NCI-H460 (cell line): ENCODE results near the gene THBS2. TPM values are rescaled to one million over a fixed set of nuclear protein-coding genes. Genes with fewer than 3 reads are reported as not detected.

Experiments
- DNase-seq: peaks from one replicate; pipeline ENCODE4 v3.0.0-alpha.2; 2016; ENCODE audit warnings: low read depth; ENCODE audit errors: extremely low read depth
- total RNA-seq: library from RNA; depleted of rRNA; stranded (reverse); fragments of >200 nt; shearing (Covaris generic); gene quantifications from 2 replicates; pipeline ENCODE4 v1.2.3, GENCODE V29; 2014

The THBS2 gene
- total RNA-seq, 1 experiment from 2014 or later: not detected

- DNase-seq: no peak
Measured at GRCh38 chr6:169251371-169251802, 2.3 kb downstream of the THBS2 start.

GRCh38 chr6:169250660-169251059 lies 3.0 kb downstream of the THBS2 start:
- no peak for DNase-seq

- no peak for DNase-seq
Measured at GRCh38 chr6:169249057-169249456, 4.6 kb downstream of the THBS2 start.

GRCh38 chr6:169248521-169248971 lies 5.1 kb downstream of the THBS2 start:
- DNase-seq: no peak

- no peak for DNase-seq
Measured at GRCh38 chr6:169247991-169248390, 5.7 kb downstream of the THBS2 start.

- DNase-seq: no peak
Measured at GRCh38 chr6:169247419-169247818, 6.2 kb downstream of the THBS2 start.

GRCh38 chr6:169246445-169246844 lies 7.2 kb downstream of the THBS2 start:
- DNase-seq: no peak

GRCh38 chr6:169244684-169245383 lies 8.8 kb downstream of the THBS2 start:
- DNase-seq: no peak

GRCh38 chr6:169243661-169244060 lies 10.0 kb downstream of the THBS2 start:
- DNase-seq: no peak

- DNase-seq: no peak
Measured at GRCh38 chr6:169243186-169243585, 10.5 kb downstream of the THBS2 start.

GRCh38 chr6:169241688-169242350 lies 11.8 kb downstream of the THBS2 start:
- no peak for DNase-seq

- DNase-seq: no peak
Measured at GRCh38 chr6:169240591-169241390, 12.9 kb downstream of the THBS2 start.

GRCh38 chr6:169240125-169240524 lies 13.5 kb downstream of the THBS2 start:
- no peak for DNase-seq

GRCh38 chr6:169239181-169239580 lies 14.5 kb downstream of the THBS2 start:
- DNase-seq: no peak

- DNase-seq: no peak
Measured at GRCh38 chr6:169238766-169239165, 14.9 kb downstream of the THBS2 start.

GRCh38 chr6:169237496-169238134 lies 16.0 kb downstream of the THBS2 start:
- no peak for DNase-seq

- DNase-seq: no peak
Measured at GRCh38 chr6:169236988-169237387, 16.7 kb downstream of the THBS2 start.

GRCh38 chr6:169236545-169236944 lies 17.1 kb downstream of the THBS2 start:
- DNase-seq: no peak

GRCh38 chr6:169235286-169235685 lies 18.4 kb downstream of the THBS2 start:
- no peak for DNase-seq

- DNase-seq: no peak
Measured at GRCh38 chr6:169234634-169235033, 19.0 kb downstream of the THBS2 start.

GRCh38 chr6:169233832-169234231 lies 19.8 kb downstream of the THBS2 start:
- DNase-seq: no peak
